ENCODE measurements around the gene MZB1.

GRCh38 chr5:139426203-139426885 lies 36.6 kb upstream of the MZB1 start:
- TF ChIP-seq POLR2A (IDR thresholded peaks at IDR 0.05): no peak
- TF ChIP-seq CTCF (IDR thresholded peaks at IDR 0.05): no peak
- TF ChIP-seq EP300 (IDR thresholded peaks at IDR 0.05): no peak
